GM12874 (cell line): Measurements from ENCODE around the gene UQCC3.
A peak's percentile ranks its signal among the peaks of the same experiment; 100 is the strongest.

ENCODE experiments used
- CTCF ChIP-seq: IDR thresholded peaks from 2 replicates; pipeline ENCODE4 v1.5.1; 2011; ENCODE audit warnings: low read depth, mild to moderate bottlenecking, control low read depth, low read length, moderate library complexity; ENCODE audit not compliant: insufficient read depth

UQCC3 gene

GRCh38 chr11:62694455-62695167 is 23.1 kb downstream of the UQCC3 start:
- TF ChIP-seq CTCF = peak; percentile 77

- TF ChIP-seq CTCF = no peak
Observed at GRCh38 chr11:62702246-62702645, 30.8 kb downstream of the UQCC3 start.

GRCh38 chr11:62705413-62705812 is 33.9 kb downstream of the UQCC3 start:
- no peak for TF ChIP-seq CTCF

- TF ChIP-seq CTCF = no peak
Observed at GRCh38 chr11:62705880-62706849, 34.7 kb downstream of the UQCC3 start.

- TF ChIP-seq CTCF = no peak
Observed at GRCh38 chr11:62706850-62707247, 35.4 kb downstream of the UQCC3 start.

GRCh38 chr11:62707277-62707861 is 35.9 kb downstream of the UQCC3 start, which contains the start of the genes BSCL2 and GNG3:
TSS of gene BSCL2 (minus strand) at chr11:62707424. CDS start at chr11:62707195, 229 bp downstream.
TSS of gene GNG3 (plus strand) at chr11:62707676. CDS start at chr11:62708296, 620 bp downstream.
- no peak for TF ChIP-seq CTCF

- TF ChIP-seq CTCF = no peak
Observed at GRCh38 chr11:62708392-62708791, 36.9 kb downstream of the UQCC3 start.
